B cell (primary cell): ENCODE measurements around the gene ETV3L. TPM values are rescaled to one million over a fixed set of nuclear protein-coding genes. Genes with fewer than 3 reads are reported as not detected.

Experiments used
- ATAC-seq: fragments of 200-7000 bp; cut with Tn5 transposase; one replicate; pipeline ENCODE4 v1.10.0; 2021; ENCODE audit warnings: low read depth, mild to moderate bottlenecking, moderate number of reproducible peaks, moderate library complexity
- CTCF ChIA-PET: fragments of 350-600 bp; sonication (Branson Sonifier 250); formaldehyde crosslinking; loops from one replicate; lab custom pipeline; 2021; ENCODE audit warnings: antibody characterized with exemption, inconsistent platforms; lab: Charles Lee
- POLR2A ChIA-PET: fragments of 350-600 bp; sonication (Branson Sonifier 250); formaldehyde crosslinking; loops from one replicate; lab custom pipeline; 2021; ENCODE audit warnings: antibody characterized with exemption; lab: Charles Lee
- DNase-seq: peaks from one replicate; pipeline ENCODE4 v3.0.0; 2013
- H2AFZ ChIP-seq: 2 replicates; pipeline ENCODE4 v1.6.1; 2012; ENCODE audit warnings: mild to moderate bottlenecking, low read depth, low read length; ENCODE audit not compliant: insufficient read depth, poor library complexity, severe bottlenecking
- H3K27ac ChIP-seq, 2 donors: 1 replicate in 1 of 2; 2 replicates in 1 of 2; pipeline ENCODE4 v1.5.1; 2012 to 2013; ENCODE audit warnings: low read length in 2 of 2, mild to moderate bottlenecking in 2 of 2, moderate library complexity in 1 of 2
- H3K27me3 ChIP-seq, 4 experiments: fragments of 200-600 bp in 1 of 4; sonication (generic) in 1 of 4; replicated peaks in 1 of 4; 1 replicate in 2 of 4; 2 replicates in 2 of 4; pipeline versions ENCODE4 v1.6.1 to v1.7.0; 2013 to 2016; ENCODE audit warnings: low read length in 3 of 4, mild to moderate bottlenecking in 2 of 4, mixed read lengths in 1 of 4, moderate library complexity in 1 of 4; ENCODE audit not compliant: insufficient read depth in 4 of 4, control insufficient read depth in 3 of 4; ENCODE audit errors: control extremely low read depth in 1 of 4
- H3K36me3 ChIP-seq, 2 experiments: replicated peaks in 1 of 2; 1 replicate in 1 of 2; 2 replicates in 1 of 2; pipeline versions ENCODE4 v1.6.1 to v1.7.1; 2013; ENCODE audit warnings: low read length in 1 of 2; ENCODE audit not compliant: insufficient read depth in 2 of 2, control insufficient read depth in 1 of 2; ENCODE audit errors: control extremely low read depth in 1 of 2, extremely low read depth in 1 of 2
- H3K4me1 ChIP-seq, 2 donors: fragments of 200-600 bp in 1 of 2; sonication (generic) in 1 of 2; 1 replicate in 1 of 2; 2 replicates in 1 of 2; pipeline versions ENCODE4 v1.5.1 to v1.6.1; 2013 to 2017; ENCODE audit warnings: low read length in 2 of 2; ENCODE audit not compliant: control insufficient read depth in 2 of 2, insufficient read depth in 2 of 2
- H3K4me2 ChIP-seq: replicated peaks from 2 replicates; pipeline ENCODE3; 2012; ENCODE audit warnings: mild to moderate bottlenecking, low read depth, low read length; ENCODE audit not compliant: poor library complexity, severe bottlenecking
- H3K4me3 ChIP-seq, 5 experiments: fragments of 200-600 bp in 1 of 5; sonication (generic) in 1 of 5; 1 replicate in 3 of 5; 2 replicates in 2 of 5; pipeline versions ENCODE4 v1.5.1 to v1.7.0; 2011 to 2016; ENCODE audit warnings: low read length in 4 of 5, mild to moderate bottlenecking in 4 of 5, low read depth in 2 of 5, control low read depth in 1 of 5, moderate library complexity in 1 of 5; ENCODE audit not compliant: insufficient read depth in 1 of 5; ENCODE audit errors: control extremely low read depth in 1 of 5, extremely low read depth in 1 of 5
- H3K79me2 ChIP-seq: fragments of 200-600 bp; sonication (generic); one replicate; pipeline ENCODE4 v1.6.0; 2016; ENCODE audit warnings: low read length; ENCODE audit not compliant: control insufficient read depth, insufficient read depth
- H3K9ac ChIP-seq: fragments of 200-600 bp; sonication (generic); 2 replicates; pipeline ENCODE4 v1.6.1; 2017; ENCODE audit warnings: mild to moderate bottlenecking, low read length, moderate library complexity
- H3K9me3 ChIP-seq, 3 donors: one replicate each; pipeline versions ENCODE4 v1.6.1 to v1.7.1; 2013; ENCODE audit warnings: low read length in 2 of 3; ENCODE audit not compliant: control insufficient read depth in 2 of 3, insufficient read depth in 1 of 3; ENCODE audit errors: control extremely low read depth in 1 of 3
- H4K20me1 ChIP-seq: 2 replicates; pipeline ENCODE4 v1.6.0; 2012; ENCODE audit warnings: mild to moderate bottlenecking, low read length; ENCODE audit not compliant: insufficient read depth, control insufficient read depth, poor library complexity, severe bottlenecking
- H3K27ac Mint-ChIP-seq: one replicate; pipeline ENCODE4 v1.8.0; 2021; ENCODE audit warnings: mixed read lengths
- H3K27me3 Mint-ChIP-seq: one replicate; pipeline ENCODE4 v1.8.0; 2021; ENCODE audit warnings: mixed read lengths
- H3K4me1 Mint-ChIP-seq: one replicate; pipeline ENCODE4 v1.8.0; 2021; ENCODE audit warnings: mixed read lengths
- H3K4me3 Mint-ChIP-seq: one replicate; pipeline ENCODE4 v1.8.0; 2021; ENCODE audit warnings: mixed read lengths
- H3K9me3 Mint-ChIP-seq: one replicate; pipeline ENCODE4 v1.8.0; 2022; ENCODE audit warnings: mixed read lengths; ENCODE audit not compliant: insufficient read depth
- CTCF ChIP-seq: fragments of 200-600 bp; IDR thresholded peaks from one replicate; pipeline ENCODE4 v1.8.0; 2022; ENCODE audit warnings: antibody characterized with exemption, mild to moderate bottlenecking
- EZH2 ChIP-seq: IDR thresholded peaks from 2 replicates; pipeline ENCODE4 v1.6.1; 2012; ENCODE audit warnings: borderline replicate concordance, low read depth, mild to moderate bottlenecking, moderate library complexity, low read length; ENCODE audit not compliant: insufficient read depth, poor library complexity, severe bottlenecking
- WGBS: methylation state at CpG from one replicate; pipeline ENCODE4 v1.1.5; 2013; ENCODE audit warnings: missing lambda C conversion rate; ENCODE audit not compliant: insufficient coverage; 5-methylcytosine and 5-hydroxymethylcytosine counted together
- intact Hi-C: fragments of 100-400 bp; cut with micrococcal nuclease; formaldehyde crosslinking; loops from one replicate; pipeline ENCODE4 v1.10.0; 2022
- polyA plus RNA-seq: library from polyadenylated mRNA; depleted of rRNA; stranded (reverse); fragments of >200 nt; gene quantifications from 2 replicates; pipeline ENCODE4 v1.2.3, GENCODE V29; 2012
- total RNA-seq, 2 donors: library from RNA; stranded (reverse); fragments of 120-200 nt in 1 of 2; gene quantifications; 1 replicate in 1 of 2; 2 replicates in 1 of 2; pipeline versions ENCODE4 v1.2.3 to v1.2.4, GENCODE V29; 2013 to 2022

Gene ETV3L
- total and polyA plus RNA-seq, 2 donors (not counting 1 experiment from before 2014, with no cell fraction given) = not detected

GRCh38 chr1:157091668-157092273 is 7.8 kb downstream of the ETV3L start:
- no peaks in the 10 kb centered on the region for H3K9me3 ChIP-seq
- H3K4me3 ChIP-seq = no peak overlapping the region
- H3K27ac ChIP-seq = no peak overlapping the region
- ChIA-PET CTCF (interaction anchor here (1.0 to 9.1 kb wide), 2 partner anchors 64 to 407 kb away, joined by 3 to 491 read pairs; no protein-coding TSS in a partner anchor), POLR2A (no interaction called here)
- no peaks in the 10 kb centered on the region for H4K20me1 ChIP-seq
- Mint-ChIP-seq H3K27ac (no peak overlapping the region), H3K4me3 (no peak overlapping the region), H3K9me3 (no peaks in the 10 kb centered on the region), H3K27me3 (peaks cover 7% of the 10 kb centered on the region), H3K4me1 (no peaks in the 10 kb centered on the region)
- DNase-seq (no peak), ATAC-seq (no peak)
- no peak overlapping the region for H2AFZ ChIP-seq
- H3K4me2 ChIP-seq = no peak overlapping the region
- peaks cover 0 to 5% (median 0%) of the 10 kb centered on the region in 4 experiments for H3K27me3 ChIP-seq
- 100% methylated on average over 2 of the region's 4 CpGs for WGBS
- TF ChIP-seq CTCF = no peak
- TF ChIP-seq EZH2 = no peak
- intact Hi-C loops = no loop called here
- H3K4me1 ChIP-seq = no peaks in the 10 kb centered on the region
- H3K36me3 ChIP-seq = no peaks in the 10 kb centered on the region
- H3K9ac ChIP-seq = no peak overlapping the region
- H3K79me2 ChIP-seq = no peaks in the 10 kb centered on the region

GRCh38 chr1:157091186-157091585 is 8.4 kb downstream of the ETV3L start:
- no peaks in the 10 kb centered on the region for H3K4me1 Mint-ChIP-seq
- Histone ChIP-seq H3K9ac (no peak overlapping the region), H3K27me3 (peaks cover 0 to 5% (median 0%) of the 10 kb centered on the region in 4 experiments), H3K4me2 (no peak overlapping the region), H3K79me2 (no peaks in the 10 kb centered on the region), H3K4me1 (no peaks in the 10 kb centered on the region), H2AFZ (no peak overlapping the region), H4K20me1 (no peaks in the 10 kb centered on the region), H3K36me3 (no peaks in the 10 kb centered on the region), H3K27ac (no peak overlapping the region), H3K9me3 (no peaks in the 10 kb centered on the region), H3K4me3 (no peak overlapping the region)
- H3K27ac Mint-ChIP-seq = no peak overlapping the region
- intact Hi-C loops = no loop called here
- POLR2A ChIA-PET = no interaction called here
- H3K4me3 Mint-ChIP-seq = no peak overlapping the region
- DNase-seq (no peak), ATAC-seq (no peak)
- no peak for TF ChIP-seq CTCF
- no peak for TF ChIP-seq EZH2
- CTCF ChIA-PET = interaction anchor here (0.8 to 9.1 kb wide), 17 partner anchors 10 to 1030 kb away, joined by 3 to 491 read pairs (median 6); partner anchors contain the start of gene ETV3
- no peaks in the 10 kb centered on the region for H3K9me3 Mint-ChIP-seq
- WGBS = 85% methylated on average over 4 of the region's 4 CpGs
- peaks cover 7% of the 10 kb centered on the region for H3K27me3 Mint-ChIP-seq
